NCI-H2196 treated with DMSO at 0.1 percent for 48 hours (cell line): ENCODE data around the gene SKAP2.

ENCODE experiments used
- DNase-seq: peaks from one replicate; lab custom pipeline; 2025; ENCODE audit not compliant: unreplicated experiment; lab: John Stamatoyannopoulos, UW

The SKAP2 gene

GRCh38 chr7:26698194-26698593, 166.2 kb downstream of the SKAP2 start:
- DNase-seq: no peak

DNA sequence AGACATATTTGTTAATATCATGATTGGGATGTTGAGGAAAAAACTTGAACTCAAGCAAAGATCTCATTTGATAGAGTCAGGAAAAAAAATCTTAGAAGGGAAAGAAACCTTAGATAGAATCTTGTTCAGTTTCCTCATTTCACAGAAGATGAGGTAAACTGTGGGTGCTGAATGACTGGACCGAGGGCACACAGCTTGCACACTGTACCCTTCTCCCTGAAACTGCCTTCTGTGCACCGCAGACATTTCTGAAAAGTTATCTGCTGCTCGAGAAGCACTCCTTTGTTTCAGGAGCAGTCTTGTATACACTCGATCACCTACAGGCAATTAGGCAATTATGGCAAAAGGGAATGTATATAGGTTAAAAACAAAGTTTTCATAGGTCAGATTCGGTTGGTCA, 167.4 kb downstream of the SKAP2 start:
- no peak for DNase-seq

- no peak for DNase-seq
These were observed 168.2 kb downstream of the SKAP2 start for GRCh38 chr7:26696161-26696560.

DNA sequence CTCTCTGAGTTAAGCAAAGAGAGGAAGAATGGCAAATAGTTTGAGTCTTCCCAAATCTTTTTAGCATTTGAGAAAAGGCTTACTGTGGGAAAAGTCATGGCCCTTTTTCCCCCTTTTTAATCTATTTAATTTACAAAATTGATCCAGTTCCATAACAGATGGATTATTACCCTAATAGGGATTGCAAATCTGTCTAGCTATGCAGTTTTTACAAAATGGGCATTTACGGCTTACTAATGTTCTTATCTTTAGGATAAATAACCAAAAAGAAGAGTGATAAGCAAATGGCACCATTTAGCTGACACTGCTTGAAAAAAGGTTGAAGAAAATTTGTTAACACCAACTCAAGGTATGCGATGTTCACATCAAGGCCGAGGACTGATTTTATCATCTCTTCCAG, 169.7 kb downstream of the SKAP2 start:
- DNase-seq: no peak

- DNase-seq: no peak
These were observed 170.2 kb downstream of the SKAP2 start for GRCh38 chr7:26694141-26694540.

DNA sequence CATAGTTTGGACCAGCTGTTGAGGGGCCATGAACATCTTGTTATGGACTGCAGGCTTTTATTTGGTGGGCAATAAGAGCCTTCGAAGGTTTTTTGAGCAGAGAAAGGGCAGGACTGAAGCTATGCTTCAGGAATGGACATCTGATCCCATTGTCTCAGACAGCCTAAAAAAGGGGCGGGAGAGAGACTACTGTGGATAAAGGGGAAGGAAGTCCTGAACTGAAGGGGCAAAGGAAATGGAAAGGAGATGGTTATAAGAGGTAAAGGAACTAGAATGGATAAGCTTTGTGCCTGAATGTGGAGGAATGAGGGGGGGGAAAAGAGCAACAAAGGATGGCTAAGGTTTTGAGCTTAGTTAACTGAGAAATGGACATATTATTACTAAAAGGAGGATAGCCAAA, 172.5 kb downstream of the SKAP2 start:
- no peak for DNase-seq

- DNase-seq: no peak
These were observed 173.0 kb downstream of the SKAP2 start for GRCh38 chr7:26691406-26691805.

DNA sequence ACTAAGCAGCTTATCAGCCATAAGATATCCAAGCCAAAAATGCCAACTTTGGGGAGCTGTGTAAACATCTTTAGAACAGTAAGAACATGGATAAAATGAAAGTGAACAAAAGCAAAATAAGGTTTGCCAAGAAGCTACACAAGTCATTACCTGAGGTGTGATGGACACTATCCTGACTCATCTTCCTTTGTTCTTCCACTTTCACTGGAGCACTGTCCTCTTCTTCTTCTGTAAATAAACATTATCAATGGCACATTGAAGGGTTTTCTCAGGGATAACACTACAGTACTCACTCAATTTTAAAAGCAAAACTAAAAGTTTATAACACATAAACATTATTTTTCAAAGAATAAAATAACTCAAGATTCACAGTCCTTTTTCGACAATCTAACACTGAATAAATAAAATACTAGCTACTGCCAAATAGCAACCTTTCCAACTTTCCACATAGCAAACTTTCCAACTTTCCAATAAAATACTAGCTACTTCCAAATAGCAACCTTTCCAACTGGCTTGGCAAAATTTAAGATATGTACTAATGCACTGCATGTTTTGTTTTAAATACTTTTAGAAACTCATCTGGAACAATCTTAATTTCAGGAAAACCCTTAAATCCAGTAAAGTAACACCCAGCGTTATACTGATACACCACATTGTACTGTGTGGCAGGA, 174.1 kb downstream of the SKAP2 start:
- no peak for DNase-seq

- DNase-seq: no peak
These were observed 175.4 kb downstream of the SKAP2 start for GRCh38 chr7:26688936-26689506.

- no peak for DNase-seq
These were observed 176.0 kb downstream of the SKAP2 start for GRCh38 chr7:26688388-26688787.

DNA sequence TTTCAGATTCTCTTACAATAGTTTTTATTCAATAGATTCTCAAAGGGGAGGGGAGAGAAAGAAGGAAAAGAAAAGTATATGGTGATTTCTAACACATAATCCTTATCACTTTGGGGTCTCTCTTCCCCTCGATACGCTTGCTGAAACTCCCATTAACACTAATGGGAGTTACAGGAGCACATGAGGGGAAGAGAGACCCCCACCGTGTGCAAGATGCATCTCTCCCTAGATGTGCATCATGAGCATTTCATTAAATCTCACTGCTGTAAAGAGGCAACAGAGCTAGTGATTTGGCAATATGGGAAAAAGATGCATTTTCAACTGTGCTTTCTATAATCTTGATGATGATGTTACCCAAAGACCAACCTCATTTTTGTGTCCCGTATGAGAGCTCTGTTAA, 177.4 kb downstream of the SKAP2 start:
- no peak for DNase-seq

DNA sequence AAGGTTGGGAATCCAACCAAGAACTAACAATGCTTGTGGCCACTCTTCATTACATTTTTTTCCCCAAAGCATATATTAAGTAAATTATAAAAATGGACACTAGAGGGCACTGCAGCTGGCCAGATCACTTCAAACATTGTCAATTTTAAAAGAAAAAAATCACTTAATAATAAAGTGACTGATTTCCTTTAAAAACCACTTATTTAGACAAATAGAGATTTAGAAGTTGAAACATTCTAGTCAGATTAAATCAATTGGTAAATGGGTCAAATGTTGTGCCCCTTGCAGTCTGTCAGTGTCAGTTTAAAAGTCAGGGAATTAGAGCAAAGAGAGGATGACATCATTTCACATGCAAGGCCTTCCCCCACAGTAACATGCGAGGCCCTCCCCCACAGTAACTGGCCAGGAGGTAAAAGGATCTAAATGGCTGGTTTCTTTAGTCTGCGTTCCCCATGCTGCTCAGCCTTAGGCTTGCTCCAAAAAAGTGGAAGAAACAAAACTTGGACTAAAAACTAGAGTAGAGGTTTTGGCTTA, 177.9 kb downstream of the SKAP2 start:
- DNase-seq: peak; percentile 34

DNA sequence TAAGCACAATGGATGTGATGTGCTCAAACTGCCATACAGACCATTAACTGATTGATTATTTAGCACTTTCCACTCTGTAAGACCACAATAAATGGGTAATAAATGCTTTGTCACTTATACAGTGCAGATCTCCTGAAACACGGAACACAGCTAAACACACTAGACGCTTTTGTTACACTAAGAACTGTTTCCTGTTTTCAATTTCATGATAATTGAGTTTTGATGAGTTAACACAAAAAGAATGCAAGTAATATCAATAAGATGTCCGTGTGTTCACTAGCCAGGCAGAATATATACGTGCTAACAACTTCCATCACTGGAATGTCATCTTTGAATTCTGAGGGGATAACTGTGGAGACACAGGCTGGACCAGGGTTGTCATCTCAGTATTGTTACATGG, 178.8 kb downstream of the SKAP2 start:
- no peak for DNase-seq

DNA sequence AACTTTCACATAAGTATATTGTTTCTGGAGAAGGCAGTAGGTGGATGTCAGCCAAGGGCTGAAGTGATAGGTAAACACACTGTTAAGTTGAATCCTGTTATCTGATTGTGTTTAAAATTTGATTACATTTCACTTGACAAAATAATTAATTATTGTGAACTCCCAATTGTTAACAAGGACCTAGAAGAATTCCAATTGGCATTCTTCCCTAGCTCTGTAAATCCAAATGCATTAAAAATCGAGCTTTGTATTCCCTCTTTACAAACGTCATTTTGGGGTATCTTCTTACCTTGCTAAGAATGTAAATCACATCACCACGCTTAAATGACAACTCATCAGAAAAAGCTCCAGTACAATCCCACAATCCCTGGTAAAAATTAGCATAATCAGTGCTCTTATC, 179.9 kb downstream of the SKAP2 start:
- DNase-seq: no peak

GRCh38 chr7:26683277-26683676, 181.1 kb downstream of the SKAP2 start:
- DNase-seq: no peak

DNA sequence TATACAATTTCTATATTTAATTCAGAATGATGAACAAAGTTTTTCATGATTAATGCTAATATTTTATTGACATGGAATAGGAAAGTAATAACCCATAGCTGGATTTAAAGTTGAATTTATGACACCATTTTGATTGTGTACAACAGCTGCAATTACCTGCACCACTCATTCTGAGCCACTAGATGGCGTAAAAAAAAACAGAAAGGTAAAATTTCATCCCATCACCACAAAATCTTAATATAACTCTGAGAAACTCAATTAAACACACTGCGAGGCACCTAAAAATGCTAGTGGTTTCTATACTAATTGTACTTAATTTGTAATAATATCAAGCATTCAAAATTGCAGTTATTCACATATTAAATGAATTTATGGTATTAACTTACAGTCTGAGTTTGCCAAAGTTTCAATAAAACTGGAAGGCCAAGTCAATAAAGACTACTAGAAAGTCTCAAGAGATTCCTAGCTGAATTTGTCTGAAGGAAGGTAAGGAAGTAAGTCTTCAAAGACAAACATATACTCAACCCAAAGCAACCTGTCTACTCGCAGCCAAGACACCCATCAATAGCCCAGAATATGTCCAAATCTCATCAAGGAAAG, 182.5 kb downstream of the SKAP2 start:
- peak; percentile 20 for DNase-seq

DNA sequence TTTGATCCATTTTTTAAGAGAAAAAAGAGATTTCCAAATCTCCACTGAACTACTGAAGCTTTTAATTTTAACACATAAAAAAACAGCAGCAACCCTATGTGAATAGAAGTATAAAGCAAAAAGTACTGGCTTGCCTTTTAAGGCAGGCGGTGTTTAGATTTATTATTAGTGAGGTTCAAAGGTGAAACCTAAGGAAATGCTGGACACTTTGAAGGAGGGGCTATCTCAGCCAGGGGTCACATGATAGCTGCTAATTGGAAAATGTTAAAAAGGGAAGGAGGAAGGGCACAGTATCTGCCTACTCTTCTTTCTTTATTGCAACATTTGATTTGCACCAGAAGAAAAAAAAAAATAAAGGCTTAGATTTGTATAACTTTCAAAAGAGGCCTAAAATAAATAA, 183.8 kb downstream of the SKAP2 start:
- no peak for DNase-seq

DNA sequence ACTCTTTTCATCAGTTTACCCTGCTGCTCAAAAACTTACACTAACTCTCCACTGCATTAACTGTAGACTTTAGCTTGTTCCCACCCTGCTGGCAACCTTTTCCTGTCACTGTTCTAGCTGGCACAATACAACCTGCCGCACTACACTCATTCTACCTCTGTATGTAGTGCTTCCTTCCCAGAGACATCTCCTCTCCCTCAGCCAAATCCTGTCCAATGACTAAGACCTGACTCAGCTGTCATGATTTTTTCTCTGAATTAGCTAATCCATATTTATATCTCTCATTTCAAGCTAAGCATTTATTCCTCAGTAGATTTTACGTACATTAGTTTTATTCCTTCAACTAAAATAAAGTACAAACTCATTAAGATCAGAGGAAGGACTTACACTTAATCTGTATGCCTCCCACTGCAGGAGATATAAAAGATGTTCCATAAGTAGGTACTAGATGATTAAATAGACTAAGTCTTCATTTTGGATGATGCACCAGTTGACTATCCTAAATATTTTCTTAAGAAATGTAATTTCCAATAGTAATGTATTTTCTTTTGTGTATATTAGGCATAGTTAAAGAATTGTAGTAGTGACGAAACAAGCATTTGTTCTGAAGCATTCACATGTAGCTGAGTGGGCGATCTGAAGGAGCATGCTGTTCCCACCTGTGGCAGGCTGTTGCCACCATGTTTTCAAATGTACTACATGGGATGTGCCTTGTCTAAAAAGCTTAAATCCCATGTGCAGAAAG, 189.1 kb downstream of the SKAP2 start:
- DNase-seq: no peak

DNA sequence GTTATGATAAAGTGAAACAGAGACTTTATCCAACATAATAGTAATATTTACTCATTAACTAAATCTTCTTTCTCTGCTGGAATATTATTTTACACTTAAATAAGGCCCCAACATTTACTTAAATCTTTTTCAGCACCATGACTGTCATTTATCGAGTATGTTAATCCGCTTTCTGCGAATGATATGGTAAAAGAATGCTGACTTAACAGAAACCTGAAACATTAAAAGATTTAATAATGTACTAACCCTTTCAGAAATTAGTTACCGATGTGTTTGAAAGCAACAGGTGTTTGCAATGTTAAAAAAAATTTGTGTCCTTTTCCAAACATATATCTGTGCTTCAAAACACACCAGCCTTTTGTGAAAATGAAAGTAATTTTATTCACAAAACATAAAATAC, 190.5 kb downstream of the SKAP2 start:
- DNase-seq: no peak

DNA sequence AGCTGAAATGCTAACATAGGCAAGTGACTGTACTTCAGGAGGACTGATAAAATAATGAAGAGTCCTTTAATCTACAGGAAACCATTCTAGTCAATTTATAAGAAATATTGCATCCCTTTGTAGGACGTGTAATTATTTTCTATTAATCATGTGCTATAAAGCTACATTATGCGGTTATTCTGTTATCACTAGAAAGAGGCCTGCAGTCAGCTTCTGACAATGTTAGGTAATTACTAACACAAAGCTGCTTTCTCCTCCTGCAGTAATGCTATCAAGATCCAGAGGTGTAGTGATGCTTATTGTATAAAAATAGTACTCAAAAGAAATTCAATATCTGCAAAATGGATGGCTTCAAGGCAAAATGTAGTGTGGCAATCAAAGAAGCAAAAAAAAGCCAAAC, 191.1 kb downstream of the SKAP2 start:
- no peak for DNase-seq

GRCh38 chr7:26670841-26671240, 193.5 kb downstream of the SKAP2 start:
- DNase-seq: no peak

DNA sequence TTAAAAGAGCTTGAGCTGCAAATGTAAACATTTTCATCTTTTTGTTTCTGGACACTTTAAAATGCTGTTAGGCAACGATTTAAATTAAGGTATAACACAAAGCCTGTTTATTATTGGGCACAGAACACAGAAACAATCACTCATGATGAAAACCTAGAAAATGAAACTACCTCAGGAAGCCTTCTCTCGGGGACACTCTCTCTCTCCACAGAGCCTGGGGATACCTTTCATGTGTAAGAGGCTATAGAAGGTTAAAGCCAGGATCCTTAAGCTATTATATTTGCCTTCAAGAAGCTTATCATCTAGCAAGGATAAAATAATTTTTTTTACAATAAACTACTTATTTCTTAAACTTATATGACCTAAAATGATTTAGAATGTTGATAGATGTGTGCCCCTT, 194.1 kb downstream of the SKAP2 start:
- DNase-seq: no peak
